ENCODE data around the gene BTNL9.

Gene BTNL9

GRCh38 chr5:181052672-181053487 is 12.8 kb downstream of the BTNL9 start:
- TF ChIP-seq CTCF (IDR thresholded peaks at IDR 0.05; ENCODE audit: low read depth, low read length) (no peak), EZH2phosphoT487 (IDR thresholded peaks at IDR 0.05; ENCODE audit: low read depth) (no peak)
- Histone ChIP-seq H3K9me3 (ENCODE audit: insufficient read depth, low read length) (no peaks in the 10 kb centered on the region), H3K27me3 (ENCODE audit: low read depth, low read length) (0 out of 2 replicates have a peak, but pooled peaks cover 4% of the 10 kb centered on the region), H3K27ac (ENCODE audit: low read length) (no peak overlapping the region), H3K4me3 (ENCODE audit: low read length) (no peak overlapping the region), H4K20me1 (ENCODE audit: insufficient read depth, low read length) (no peaks in the 10 kb centered on the region), H3K36me3 (replicated peaks; ENCODE audit: low read depth, low read length) (no peaks in the 10 kb centered on the region), H3K9ac (ENCODE audit: low read length) (no peak overlapping the region), H2AFZ (ENCODE audit: low read depth, low read length) (no peak overlapping the region), H3K79me2 (ENCODE audit: low read length) (no peaks in the 10 kb centered on the region), H3K4me1 (ENCODE audit: low read length) (no peaks in the 10 kb centered on the region), H3K4me2 (ENCODE audit: low read length) (no peak overlapping the region)

GRCh38 chr5:181053488-181054121 is 13.5 kb downstream of the BTNL9 start:
- H3K9me3 ChIP-seq (ENCODE audit: insufficient read depth, low read length): no peaks in the 10 kb centered on the region
- H3K4me2 ChIP-seq (ENCODE audit: low read length): no peak overlapping the region
- no peak overlapping the region for H2AFZ ChIP-seq (ENCODE audit: low read depth, low read length)
- no peaks in the 10 kb centered on the region for H3K36me3 ChIP-seq (replicated peaks; ENCODE audit: low read depth, low read length)
- H3K27me3 ChIP-seq (ENCODE audit: low read depth, low read length): 0 out of 2 replicates have a peak, but pooled peaks cover 4% of the 10 kb centered on the region
- no peak for TF ChIP-seq CTCF (IDR thresholded peaks at IDR 0.05; ENCODE audit: low read depth, low read length)
- no peak for TF ChIP-seq EZH2phosphoT487 (IDR thresholded peaks at IDR 0.05; ENCODE audit: low read depth)
- H3K4me1 ChIP-seq (ENCODE audit: low read length): no peaks in the 10 kb centered on the region
- no peaks in the 10 kb centered on the region for H3K79me2 ChIP-seq (ENCODE audit: low read length)
- H4K20me1 ChIP-seq (ENCODE audit: insufficient read depth, low read length): no peaks in the 10 kb centered on the region
- no peak overlapping the region for H3K4me3 ChIP-seq (ENCODE audit: low read length)
- H3K27ac ChIP-seq (ENCODE audit: low read length): no peak overlapping the region
- H3K9ac ChIP-seq (ENCODE audit: low read length): no peak overlapping the region

GRCh38 chr5:181054138-181054537 is 14.1 kb downstream of the BTNL9 start:
- H3K9ac ChIP-seq (ENCODE audit: low read length): no peak overlapping the region
- no peaks in the 10 kb centered on the region for H4K20me1 ChIP-seq (ENCODE audit: insufficient read depth, low read length)
- H3K4me2 ChIP-seq (ENCODE audit: low read length): no peak overlapping the region
- no peaks in the 10 kb centered on the region for H3K4me1 ChIP-seq (ENCODE audit: low read length)
- no peaks in the 10 kb centered on the region for H3K36me3 ChIP-seq (replicated peaks; ENCODE audit: low read depth, low read length)
- no peak overlapping the region for H3K4me3 ChIP-seq (ENCODE audit: low read length)
- H3K79me2 ChIP-seq (ENCODE audit: low read length): no peaks in the 10 kb centered on the region
- H3K27me3 ChIP-seq (ENCODE audit: low read depth, low read length): 0 out of 2 replicates have a peak, but pooled peaks cover 2% of the 10 kb centered on the region
- no peak overlapping the region for H2AFZ ChIP-seq (ENCODE audit: low read depth, low read length)
- TF ChIP-seq CTCF (IDR thresholded peaks at IDR 0.05; ENCODE audit: low read depth, low read length) (no peak), EZH2phosphoT487 (IDR thresholded peaks at IDR 0.05; ENCODE audit: low read depth) (no peak)
- no peaks in the 10 kb centered on the region for H3K9me3 ChIP-seq (ENCODE audit: insufficient read depth, low read length)
- H3K27ac ChIP-seq (ENCODE audit: low read length): no peak overlapping the region

- no peaks in the 10 kb centered on the region for H3K79me2 ChIP-seq (ENCODE audit: low read length)
- no peaks in the 10 kb centered on the region for H3K4me1 ChIP-seq (ENCODE audit: low read length)
- no peaks in the 10 kb centered on the region for H3K9me3 ChIP-seq (ENCODE audit: insufficient read depth, low read length)
- H3K27me3 ChIP-seq (ENCODE audit: low read depth, low read length): no peaks in the 10 kb centered on the region
- H3K27ac ChIP-seq (ENCODE audit: low read length): no peak overlapping the region
- no peak overlapping the region for H3K4me2 ChIP-seq (ENCODE audit: low read length)
- no peak overlapping the region for H2AFZ ChIP-seq (ENCODE audit: low read depth, low read length)
- no peaks in the 10 kb centered on the region for H3K36me3 ChIP-seq (replicated peaks; ENCODE audit: low read depth, low read length)
- TF ChIP-seq CTCF (IDR thresholded peaks at IDR 0.05; ENCODE audit: low read depth, low read length) (no peak), EZH2phosphoT487 (IDR thresholded peaks at IDR 0.05; ENCODE audit: low read depth) (no peak)
- H3K9ac ChIP-seq (ENCODE audit: low read length): no peak overlapping the region
- no peaks in the 10 kb centered on the region for H4K20me1 ChIP-seq (ENCODE audit: insufficient read depth, low read length)
- H3K4me3 ChIP-seq (ENCODE audit: low read length): no peak overlapping the region
Observed at GRCh38 chr5:181054871-181055459, 14.9 kb downstream of the BTNL9 start.

Data from OCI-LY3 (cell line).